HG03280 (cell line): Measurements from ENCODE around the gene DUOXA2.

Experiments
- ATAC-seq: cut with Tn5 transposase; IDR thresholded peaks from one replicate; pipeline ENCODE4 v1.9.1; 2021; ENCODE audit warnings: mild to moderate bottlenecking, moderate library complexity; ENCODE audit not compliant: unreplicated experiment

DUOXA2 gene

DNA sequence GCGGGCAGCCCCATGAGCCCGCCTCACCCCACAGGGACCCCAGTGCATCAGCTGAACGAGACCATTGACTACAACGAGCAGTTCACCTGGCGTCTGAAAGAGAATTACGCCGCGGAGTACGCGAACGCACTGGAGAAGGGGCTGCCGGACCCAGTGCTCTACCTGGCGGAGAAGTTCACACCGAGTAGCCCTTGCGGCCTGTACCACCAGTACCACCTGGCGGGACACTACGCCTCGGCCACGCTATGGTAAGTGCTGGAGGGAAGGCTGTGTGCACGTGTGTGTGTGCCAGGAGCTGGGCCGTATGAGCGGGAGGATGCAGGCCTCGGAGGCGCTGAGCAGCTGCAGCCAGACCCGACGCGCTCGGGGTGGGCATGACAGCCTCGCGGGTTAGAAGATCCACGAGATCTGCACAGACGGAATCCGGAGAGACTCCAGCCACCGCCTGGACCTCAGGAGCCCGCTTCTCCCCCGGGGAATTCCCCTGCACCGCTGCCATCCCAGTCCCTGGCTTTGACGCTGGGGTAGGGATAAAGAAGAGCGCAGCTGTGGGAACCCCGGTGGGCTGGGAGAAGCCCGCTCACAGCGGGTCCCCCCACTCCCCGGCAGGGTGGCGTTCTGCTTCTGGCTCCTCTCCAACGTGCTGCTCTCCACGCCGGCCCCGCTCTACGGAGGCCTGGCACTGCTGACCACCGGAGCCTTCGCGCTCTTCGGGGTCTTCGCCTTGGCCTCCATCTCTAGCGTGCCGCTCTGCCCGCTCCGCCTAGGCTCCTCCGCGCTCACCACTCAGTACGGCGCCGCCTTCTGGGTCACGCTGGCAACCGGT, 2.6 kb downstream of the DUOXA2 start:
- no peak for ATAC-seq

DNA sequence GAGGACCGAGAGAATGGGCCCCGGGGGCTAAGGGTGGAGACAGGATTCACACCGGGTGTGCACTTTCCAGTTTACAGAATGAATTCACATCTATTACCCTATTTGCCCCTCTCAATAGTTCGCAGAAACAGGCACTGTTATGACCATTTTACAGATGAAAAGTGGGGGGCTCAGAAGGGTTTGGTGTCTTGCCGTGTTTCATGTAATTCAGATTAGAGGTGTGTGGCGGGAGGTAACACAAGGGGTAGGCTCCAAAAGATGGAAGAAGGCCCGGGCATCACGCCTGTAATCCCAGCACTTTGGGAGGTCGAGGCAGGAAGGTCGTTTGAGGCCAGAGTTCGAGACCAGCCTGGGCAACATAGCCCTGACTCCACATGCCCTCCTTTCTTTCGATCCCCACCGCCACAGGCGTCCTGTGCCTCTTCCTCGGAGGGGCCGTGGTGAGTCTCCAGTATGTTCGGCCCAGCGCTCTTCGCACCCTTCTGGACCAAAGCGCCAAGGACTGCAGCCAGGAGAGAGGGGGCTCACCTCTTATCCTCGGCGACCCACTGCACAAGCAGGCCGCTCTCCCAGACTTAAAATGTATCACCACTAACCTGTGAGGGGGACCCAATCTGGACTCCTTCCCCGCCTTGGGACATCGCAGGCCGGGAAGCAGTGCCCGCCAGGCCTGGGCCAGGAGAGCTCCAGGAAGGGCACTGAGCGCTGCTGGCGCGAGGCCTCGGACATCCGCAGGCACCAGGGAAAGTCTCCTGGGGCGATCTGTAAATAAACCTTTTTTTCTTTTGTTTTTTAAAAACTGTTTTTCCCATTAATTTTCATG, 3.4 kb downstream of the DUOXA2 start:
- peak; percentile 6 for ATAC-seq

DNA sequence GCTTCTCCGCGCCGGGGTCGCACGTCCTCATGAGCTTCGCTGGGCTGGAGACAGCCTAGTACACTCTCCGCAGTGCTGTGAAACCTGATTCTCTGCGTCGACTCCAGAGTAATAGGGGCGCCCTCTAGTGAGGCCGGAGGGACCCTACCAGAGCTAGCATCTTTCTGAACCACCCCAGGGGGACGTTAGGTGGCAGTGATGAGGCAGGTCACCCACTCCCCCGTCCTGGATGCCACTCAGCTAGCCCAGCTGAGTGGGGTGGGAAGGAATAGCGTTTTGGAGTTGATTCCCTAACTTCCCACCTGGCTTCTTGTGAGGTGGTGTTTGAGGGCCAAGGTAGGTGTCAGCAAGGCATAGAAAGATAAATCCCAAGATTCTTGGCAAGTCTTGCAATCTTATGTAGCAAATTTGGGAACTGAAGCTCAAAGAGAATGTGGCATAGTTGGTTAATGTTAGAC, 4.0 kb downstream of the DUOXA2 start:
- ATAC-seq: peak; percentile 81

DNA sequence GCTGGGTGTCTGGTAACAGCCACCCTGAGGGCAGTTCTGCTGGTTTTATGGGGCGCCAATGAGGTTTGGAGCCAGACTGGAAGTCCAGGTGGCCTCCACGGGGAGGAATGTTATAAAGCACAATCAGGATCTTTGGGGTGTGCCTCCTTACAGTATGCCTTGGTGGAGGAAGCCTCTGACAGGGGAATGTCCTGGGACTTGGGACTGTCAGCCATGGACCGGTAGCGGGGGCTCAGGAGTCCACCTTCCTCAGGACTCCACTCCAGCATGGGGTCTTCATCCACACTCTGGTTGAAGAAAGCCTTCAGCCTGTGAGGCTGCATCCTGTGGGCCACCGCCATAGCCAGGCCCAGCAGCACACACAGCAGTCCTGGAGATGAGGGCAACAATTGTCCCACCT, 4.9 kb downstream of the DUOXA2 start:
- no peak for ATAC-seq

DNA sequence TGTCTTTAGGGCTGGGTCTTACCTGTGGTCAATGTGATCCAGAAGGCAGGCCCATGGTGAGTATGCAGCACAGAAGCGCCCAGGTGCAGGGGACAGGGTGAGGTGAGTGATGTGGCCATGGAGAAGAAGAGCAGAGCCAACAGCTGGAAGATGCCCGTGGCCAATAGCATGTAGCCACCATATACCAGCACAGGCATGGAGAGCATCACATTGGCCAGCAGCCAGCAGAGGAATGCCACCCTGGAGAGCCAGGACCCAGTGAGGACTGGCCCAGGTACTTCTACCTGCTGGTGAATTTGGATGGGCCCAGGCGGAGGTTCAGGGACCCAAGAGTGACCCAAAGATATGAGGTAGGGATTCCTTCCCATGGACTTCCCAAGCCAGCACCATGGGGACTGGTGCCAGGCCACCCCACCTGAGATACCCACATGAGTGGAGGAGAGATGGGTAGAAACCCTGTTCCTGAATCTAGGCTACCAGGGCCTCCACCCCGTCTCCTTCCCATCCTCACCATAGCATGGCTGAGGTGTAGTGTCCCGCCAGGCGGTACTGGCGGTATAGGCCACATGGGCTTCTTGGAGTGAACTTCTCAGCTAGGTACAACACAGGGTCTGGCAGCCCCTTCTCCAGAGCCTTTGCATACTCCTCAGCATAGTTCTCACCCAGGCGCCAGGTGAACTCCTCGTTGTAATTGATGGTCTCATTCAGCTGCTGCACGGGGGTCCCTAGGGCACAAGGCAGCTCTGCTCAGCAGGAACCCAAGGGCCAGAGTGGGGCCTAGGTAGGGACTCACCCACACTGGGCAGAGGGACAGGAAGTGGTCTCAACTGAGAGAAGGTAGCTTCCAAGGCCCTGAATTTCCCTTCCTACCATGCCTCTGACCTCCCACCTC, 6.2 kb downstream of the DUOXA2 start:
- ATAC-seq: no peak

DNA sequence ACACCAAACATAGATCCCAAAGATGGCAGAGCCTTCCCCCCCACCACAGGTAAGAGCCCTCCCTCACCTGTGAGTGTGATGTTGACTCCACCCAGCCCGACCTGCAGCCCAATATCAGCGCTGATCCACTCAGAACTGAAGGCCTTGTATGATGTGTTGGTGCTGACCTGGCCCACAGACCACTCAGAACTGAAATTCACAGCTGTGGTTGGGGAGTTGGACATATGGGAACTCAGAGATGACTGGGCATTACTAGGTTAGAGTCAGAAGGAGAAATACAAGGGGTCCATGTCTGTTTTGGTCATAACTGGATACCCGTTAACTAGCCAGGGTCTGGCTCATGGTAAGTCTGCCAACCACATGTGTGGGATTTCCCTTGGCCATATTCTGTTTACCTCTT, 6.9 kb downstream of the DUOXA2 start:
- no peak for ATAC-seq

DNA sequence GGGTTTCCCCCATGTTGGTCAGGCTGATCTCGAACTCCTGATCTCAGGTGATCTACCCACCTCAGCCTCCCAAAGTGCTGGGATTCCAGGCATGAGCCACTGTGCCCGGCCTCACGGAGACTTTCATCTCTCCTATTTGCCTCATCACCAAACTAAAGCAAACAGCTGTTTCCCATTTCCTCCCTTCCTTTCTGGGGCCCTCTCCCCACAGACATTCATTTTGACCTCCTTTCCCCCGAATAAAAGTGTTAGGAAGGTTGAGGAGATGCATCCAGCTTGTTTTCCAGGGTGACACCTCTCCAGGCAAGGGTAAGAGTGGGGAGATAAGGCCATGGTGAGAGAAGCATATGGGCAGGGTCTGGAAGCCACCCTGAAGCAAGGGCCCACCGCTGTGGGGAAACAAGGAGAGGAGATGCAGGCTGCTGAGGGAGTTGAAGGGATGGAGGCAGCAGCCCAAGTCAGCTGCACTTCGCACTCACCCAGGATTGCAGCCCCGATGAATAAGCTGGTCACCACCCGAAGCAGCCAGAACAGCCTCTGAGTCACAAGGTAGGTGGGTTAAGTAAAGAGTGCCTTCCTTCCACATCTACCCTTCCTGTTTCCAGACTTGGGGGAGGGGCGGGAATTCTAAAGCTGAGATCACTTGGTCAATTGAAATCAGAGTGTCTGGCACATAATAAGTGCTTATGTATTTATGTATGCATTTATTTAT, 7.7 kb downstream of the DUOXA2 start:
- ATAC-seq: no peak

DNA sequence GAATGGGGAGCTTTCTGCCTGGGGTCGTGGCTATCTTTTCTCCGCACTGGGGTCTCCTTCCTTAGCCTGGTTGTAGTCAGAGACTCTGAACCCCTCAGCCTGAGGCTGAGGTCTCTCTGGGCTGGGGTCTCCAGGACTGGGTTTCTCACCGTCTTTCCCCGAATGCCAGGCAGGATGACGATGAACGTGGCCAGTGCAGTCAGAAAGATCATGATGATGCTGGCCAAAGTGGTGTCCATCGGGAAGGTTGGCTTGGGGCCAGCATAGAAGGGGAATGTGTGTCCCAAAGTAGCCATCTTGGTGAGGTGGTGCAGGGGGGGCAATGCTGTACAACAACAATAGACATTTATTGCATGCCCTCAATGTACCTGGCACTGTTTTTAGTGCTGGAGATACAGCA, 8.6 kb downstream of the DUOXA2 start:
- no peak for ATAC-seq

DNA sequence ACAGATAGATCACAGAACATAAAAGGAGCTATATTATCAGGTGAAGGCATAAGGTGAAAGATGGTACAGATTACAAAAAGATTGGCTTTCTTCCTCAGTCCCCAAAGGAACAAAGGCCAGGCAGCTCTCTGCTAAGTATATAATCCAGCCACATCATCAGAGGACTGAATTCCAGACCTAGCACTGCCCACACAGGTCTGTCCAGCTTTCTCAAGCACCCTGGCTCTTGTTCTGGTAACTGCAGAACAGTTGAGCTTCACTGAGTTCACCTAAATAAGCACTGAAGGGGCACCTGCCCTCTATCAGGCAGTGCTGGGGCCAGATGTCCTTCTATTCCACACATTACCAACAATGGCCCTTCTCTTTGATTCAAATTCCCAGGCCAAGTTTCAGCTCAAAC, 9.3 kb downstream of the DUOXA2 start:
- ATAC-seq: no peak

DNA sequence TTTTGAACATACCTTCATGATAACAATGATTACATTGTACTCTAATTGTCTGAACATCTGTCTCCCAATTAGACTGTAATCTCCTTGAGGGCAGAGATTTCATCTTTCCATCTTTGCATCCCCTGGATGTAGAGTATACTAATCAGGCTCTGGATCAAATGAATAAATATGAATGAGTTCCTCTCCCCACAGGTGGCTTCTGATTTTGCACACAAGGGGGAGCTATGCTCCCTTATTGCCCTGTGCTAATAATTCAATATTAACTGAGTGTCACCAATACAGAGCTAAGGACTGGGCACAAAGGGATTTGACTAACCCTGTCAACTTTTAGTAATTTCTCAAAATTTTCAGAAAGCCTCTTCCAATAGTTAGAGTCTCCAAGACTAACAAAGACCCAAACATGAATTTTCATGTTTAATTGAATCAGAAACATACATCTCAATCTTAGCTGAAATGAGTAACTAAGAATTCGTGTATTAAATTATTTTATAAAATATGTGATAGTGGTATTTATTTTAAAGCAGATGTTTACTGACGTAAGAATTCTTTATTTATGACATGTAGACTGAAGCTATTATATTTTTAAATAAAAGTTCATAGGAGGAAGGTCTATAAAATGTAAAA, 12.5 kb downstream of the DUOXA2 start:
- ATAC-seq: no peak

DNA sequence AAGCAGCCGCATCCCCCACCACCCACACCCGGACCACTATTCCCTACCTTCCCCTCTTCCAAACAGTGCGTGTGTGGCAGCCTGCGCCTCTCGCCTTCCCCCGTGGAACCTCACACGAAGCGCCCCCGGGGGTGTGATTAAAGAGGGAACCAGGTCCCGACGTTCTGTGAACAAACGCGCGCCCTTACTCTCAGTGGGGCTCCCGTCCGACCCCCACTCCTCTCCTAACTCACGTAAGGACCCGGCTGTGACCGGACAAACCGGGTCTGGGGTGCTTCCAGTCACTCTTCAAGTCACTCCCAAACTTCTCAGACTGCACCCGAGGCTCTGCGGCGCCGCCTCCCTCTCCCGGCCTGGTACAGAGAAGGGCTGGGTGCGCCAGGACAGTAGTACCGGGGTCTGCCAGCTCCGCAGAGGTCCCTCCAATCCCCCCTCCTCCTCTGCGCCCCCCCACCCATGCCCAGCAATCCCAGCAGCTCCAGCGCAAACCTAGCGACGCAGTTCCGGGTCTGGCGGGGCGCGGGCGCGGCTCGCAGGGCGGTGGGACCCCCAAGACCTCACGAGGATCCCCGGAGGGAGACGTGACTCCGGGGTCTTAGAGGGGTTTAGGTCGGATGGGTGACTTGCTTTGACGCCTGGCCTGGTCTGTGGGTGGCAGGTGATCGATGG, 15.0 kb downstream of the DUOXA2 start:
- ATAC-seq: no peak

DNA sequence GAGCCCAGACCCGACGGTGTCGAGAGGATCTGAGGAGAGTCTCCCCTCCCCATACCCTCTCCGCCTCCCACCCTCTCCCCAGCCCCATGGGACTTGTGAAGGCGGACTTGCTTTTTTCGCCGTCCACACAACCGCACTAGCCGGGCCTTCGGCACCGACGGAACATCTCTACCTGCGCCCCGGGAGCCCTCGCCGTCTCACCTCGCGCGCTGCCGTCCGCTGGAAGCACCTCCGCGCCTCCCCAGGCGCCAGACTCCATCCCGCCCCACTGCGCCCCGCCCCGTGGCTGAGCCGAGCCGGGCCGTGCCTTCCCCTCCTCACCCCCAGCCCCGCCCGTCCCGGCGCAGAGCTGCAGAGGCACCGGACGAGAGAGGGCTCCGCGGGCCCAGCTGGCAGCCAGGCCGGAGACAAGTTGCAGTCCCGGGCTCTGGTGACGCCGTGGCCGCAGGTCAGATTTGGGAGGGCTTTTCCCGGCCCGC, 15.6 kb downstream of the DUOXA2 start, which contains the start of the genes DUOX1 and DUOXA1:
DUOX1 (plus strand) TSS at position 344 of the 479 bp plus-strand sequence. CDS start 1,973 bp downstream, outside the sequence.
DUOXA1 (minus strand) TSS at position 229 of the 479 bp plus-strand sequence. CDS start 6,865 bp downstream, outside the sequence.
- no peak for ATAC-seq

DNA sequence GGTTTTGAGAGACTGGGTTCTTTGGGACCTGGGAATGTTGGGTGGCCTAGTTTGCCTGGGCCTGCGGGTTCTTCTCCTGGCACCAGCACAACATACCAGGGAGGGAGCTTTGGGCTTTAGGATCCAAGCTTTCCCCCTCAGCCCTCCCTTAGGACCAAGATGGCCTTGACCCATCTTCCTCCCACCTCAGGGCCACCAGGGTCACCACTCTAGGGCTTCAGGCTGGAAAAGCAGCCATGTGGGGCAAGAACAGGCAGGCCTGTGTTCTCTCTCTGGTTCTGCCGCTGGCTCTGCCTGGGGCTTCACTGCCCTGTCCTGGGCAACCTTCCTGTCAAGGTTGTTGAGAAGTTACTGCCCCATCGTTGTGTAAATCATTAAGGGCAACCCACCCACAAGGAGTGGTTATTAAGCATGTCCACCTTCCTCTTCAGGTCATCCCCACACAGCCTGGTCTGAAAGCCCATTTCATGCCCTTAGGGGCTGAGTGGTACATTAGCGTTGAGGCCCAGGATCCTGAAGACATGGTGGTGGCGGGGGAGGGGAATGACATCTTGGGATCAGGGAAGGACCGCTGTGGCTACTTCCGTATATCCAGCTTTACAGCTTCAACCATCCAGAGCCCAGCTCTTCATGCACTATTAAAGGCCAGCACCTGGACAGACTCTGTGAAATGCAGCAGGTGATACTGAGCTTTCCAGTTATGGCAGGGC, 16.3 kb downstream of the DUOXA2 start:
- no peak for ATAC-seq

DNA sequence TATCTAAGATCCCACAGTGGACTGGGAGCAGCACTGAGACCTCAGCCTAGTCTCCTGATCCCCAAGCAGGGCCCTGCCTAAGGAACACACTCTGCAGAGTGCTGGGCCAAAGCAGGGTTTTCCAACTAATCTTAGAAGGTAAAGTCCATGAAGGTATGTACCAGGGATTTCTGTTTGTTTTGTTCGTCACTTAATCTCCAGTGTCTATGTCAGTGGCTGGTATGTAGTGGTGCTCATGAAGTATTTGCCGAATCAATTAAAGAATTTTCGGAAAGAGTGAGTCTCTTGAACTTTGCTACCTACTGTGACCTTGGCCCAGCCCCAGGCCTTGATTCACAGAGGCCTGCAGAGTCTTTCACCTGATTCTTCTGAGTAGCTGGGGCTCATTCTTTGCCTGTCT, 17.4 kb downstream of the DUOXA2 start:
- no peak for ATAC-seq

DNA sequence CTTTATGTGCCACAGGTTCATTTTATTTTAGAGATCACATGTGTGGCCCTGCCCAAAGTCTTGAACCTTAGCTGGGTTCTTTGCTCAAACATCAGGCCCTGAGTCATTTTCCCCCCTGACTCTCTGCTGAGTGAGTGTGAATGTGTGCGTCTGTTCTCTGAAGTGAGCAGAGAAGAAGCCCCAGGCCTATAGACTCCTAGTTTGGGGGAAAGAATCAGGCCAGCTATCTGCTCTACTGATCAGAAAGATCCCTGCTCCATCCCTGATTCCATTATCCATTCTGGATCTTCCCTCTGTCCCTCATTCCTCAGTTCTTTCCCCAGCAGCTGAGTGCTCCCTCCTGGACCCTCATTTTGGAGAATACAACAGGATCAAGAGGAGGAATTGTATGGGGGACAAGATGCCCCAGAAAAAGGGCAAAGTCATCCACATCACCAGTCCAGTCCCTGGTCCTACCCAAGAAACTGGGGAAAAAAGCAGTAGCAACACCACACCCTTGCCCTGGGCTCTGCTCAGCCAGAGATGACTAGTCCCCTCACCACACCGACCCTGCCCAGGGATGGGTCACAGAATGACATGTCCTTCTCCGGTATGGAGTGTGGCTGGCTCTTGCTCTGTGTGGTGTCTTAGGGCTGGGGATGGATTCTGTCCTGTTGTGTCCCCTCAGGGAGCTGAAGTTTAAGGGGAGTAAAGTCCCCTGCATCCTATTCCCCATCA, 18.9 kb downstream of the DUOXA2 start:
- no peak for ATAC-seq

DNA sequence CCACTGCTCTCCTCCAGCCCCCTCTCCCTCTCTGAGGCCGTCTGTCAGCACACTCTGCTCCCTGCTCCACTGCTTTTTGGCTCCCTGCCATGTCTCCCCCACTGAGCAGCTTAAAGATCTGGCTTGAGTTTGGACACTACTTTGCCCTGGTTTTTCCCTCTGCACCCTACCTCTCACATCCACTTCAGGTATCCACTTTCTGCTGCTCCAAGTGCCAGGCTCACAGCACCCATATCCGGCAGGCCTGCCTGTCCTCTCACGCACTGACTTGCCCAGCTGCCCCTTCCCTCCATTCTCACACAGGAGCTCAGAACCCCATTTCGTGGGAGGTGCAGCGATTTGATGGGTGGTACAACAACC, 19.4 kb downstream of the DUOXA2 start:
- no peak for ATAC-seq

DNA sequence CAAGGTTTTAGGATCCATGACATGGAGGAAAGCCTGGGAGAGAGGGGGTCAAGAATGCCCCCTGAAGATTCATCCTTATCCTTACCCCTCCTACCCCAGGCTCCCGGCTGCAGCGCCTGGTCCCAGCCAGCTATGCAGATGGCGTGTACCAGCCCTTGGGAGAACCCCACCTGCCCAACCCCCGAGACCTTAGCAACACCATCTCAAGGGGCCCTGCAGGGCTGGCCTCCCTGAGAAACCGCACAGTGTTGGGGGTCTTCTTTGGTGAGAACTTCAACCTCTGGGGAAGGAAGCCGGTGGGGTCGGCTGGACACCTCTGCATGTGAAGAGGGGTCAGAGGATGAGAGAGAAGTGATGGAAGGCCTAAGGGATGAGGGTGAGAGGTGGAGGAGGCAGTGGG, 19.9 kb downstream of the DUOXA2 start:
- no peak for ATAC-seq
